ENCODE data around the gene CLEC12A.
"Not testable (repeated sequence)": the region's sequence is repeated elsewhere in the genome, so short reads cannot be mapped to it uniquely, and the experiment has no call there.

Gene CLEC12A

GRCh38 chr12:9944391-9944790 is 26.8 kb upstream of the CLEC12A start:
- CTCF ChIA-PET, result no interaction called here
- no peak for DNase-seq (ENCODE audit: extremely low spot score)
- TF ChIP-seq FOXK2 (IDR thresholded peaks at IDR 0.05) (no peak), ZNF384 (IDR thresholded peaks at IDR 0.05) (no peak), FOXM1 (IDR thresholded peaks at IDR 0.05; ENCODE audit: borderline replicate concordance) (no peak), TARDBP (IDR thresholded peaks at IDR 0.05) (no peak), L3MBTL2 (conservative IDR thresholded peaks at IDR 0.05) (no peak), ARNT (IDR thresholded peaks at IDR 0.05) (no peak), LEF1 (IDR thresholded peaks at IDR 0.05; ENCODE audit: borderline replicate concordance) (no peak), PKNOX1 (IDR thresholded peaks at IDR 0.05) (no peak), SUZ12 (IDR thresholded peaks at IDR 0.05) (no peak), HDGF (IDR thresholded peaks at IDR 0.05; ENCODE audit: borderline replicate concordance) (no peak), NFRKB (IDR thresholded peaks at IDR 0.05) (no peak), BHLHE40 (IDR thresholded peaks at IDR 0.05; ENCODE audit: borderline replicate concordance) (no peak), ELF4 (IDR thresholded peaks at IDR 0.05) (no peak), SP1 (IDR thresholded peaks at IDR 0.05) (no peak), CTBP1 (IDR thresholded peaks at IDR 0.05; ENCODE audit: borderline replicate concordance) (no peak), FOXA1 (IDR thresholded peaks at IDR 0.05) (no peak)
- POLR2A ChIA-PET, result no interaction called here

GRCh38 chr12:9947674-9948073 is 23.5 kb upstream of the CLEC12A start:
- CTCF ChIA-PET, result no interaction called here
- TF ChIP-seq LEF1 (IDR thresholded peaks at IDR 0.05; ENCODE audit: borderline replicate concordance) (no peak), L3MBTL2 (conservative IDR thresholded peaks at IDR 0.05) (no peak), SP1 (IDR thresholded peaks at IDR 0.05) (no peak), SUZ12 (IDR thresholded peaks at IDR 0.05) (no peak), ARNT (IDR thresholded peaks at IDR 0.05) (no peak), FOXA1 (IDR thresholded peaks at IDR 0.05) (no peak), ZNF384 (IDR thresholded peaks at IDR 0.05) (no peak), FOXM1 (IDR thresholded peaks at IDR 0.05; ENCODE audit: borderline replicate concordance) (no peak), NFRKB (IDR thresholded peaks at IDR 0.05) (no peak), FOXK2 (IDR thresholded peaks at IDR 0.05) (no peak), CTBP1 (IDR thresholded peaks at IDR 0.05; ENCODE audit: borderline replicate concordance) (no peak), HDGF (IDR thresholded peaks at IDR 0.05; ENCODE audit: borderline replicate concordance) (no peak)
- POLR2A ChIA-PET, result no interaction called here
- no peak for DNase-seq (ENCODE audit: extremely low spot score)

- ChIA-PET CTCF (no interaction called here), POLR2A (no interaction called here)
- DNase-seq (ENCODE audit: extremely low spot score), result no peak
- TF ChIP-seq HDGF (IDR thresholded peaks at IDR 0.05; ENCODE audit: borderline replicate concordance) (no peak), NFRKB (IDR thresholded peaks at IDR 0.05) (no peak), ELF4 (IDR thresholded peaks at IDR 0.05) (no peak), FOXM1 (IDR thresholded peaks at IDR 0.05; ENCODE audit: borderline replicate concordance) (no peak), ARNT (IDR thresholded peaks at IDR 0.05) (no peak), BHLHE40 (IDR thresholded peaks at IDR 0.05; ENCODE audit: borderline replicate concordance) (no peak), TARDBP (IDR thresholded peaks at IDR 0.05) (no peak), FOXA1 (IDR thresholded peaks at IDR 0.05) (no peak), PKNOX1 (IDR thresholded peaks at IDR 0.05) (no peak), FOXK2 (IDR thresholded peaks at IDR 0.05) (no peak), LEF1 (IDR thresholded peaks at IDR 0.05; ENCODE audit: borderline replicate concordance) (no peak)
Observed at GRCh38 chr12:9948606-9949296, 22.5 kb upstream of the CLEC12A start.

GRCh38 chr12:9951026-9951675 is 20.1 kb upstream of the CLEC12A start:
- ChIA-PET CTCF (no interaction called here), POLR2A (no interaction called here)
- DNase-seq (ENCODE audit: extremely low spot score), result no peak
- TF ChIP-seq NFRKB (IDR thresholded peaks at IDR 0.05) (no peak), LEF1 (IDR thresholded peaks at IDR 0.05; ENCODE audit: borderline replicate concordance) (no peak), FOXK2 (IDR thresholded peaks at IDR 0.05) (no peak), FOXA1 (IDR thresholded peaks at IDR 0.05) (no peak), FOXM1 (IDR thresholded peaks at IDR 0.05; ENCODE audit: borderline replicate concordance) (no peak), SP1 (IDR thresholded peaks at IDR 0.05) (no peak), BHLHE40 (IDR thresholded peaks at IDR 0.05; ENCODE audit: borderline replicate concordance) (no peak), HDGF (IDR thresholded peaks at IDR 0.05; ENCODE audit: borderline replicate concordance) (no peak), L3MBTL2 (conservative IDR thresholded peaks at IDR 0.05) (no peak), PKNOX1 (IDR thresholded peaks at IDR 0.05) (no peak), ARNT (IDR thresholded peaks at IDR 0.05) (no peak), ZNF384 (IDR thresholded peaks at IDR 0.05) (no peak), TARDBP (IDR thresholded peaks at IDR 0.05) (no peak)

- DNase-seq (ENCODE audit: extremely low spot score); POLR2A ChIA-PET; CTCF ChIA-PET: not testable (repeated sequence)
Observed at GRCh38 chr12:9952954-9953729, 18.1 kb upstream of the CLEC12A start.

- CTCF ChIA-PET, result no interaction called here
Observed at GRCh38 chr12:9957834-9958233, 13.4 kb upstream of the CLEC12A start.

More at GRCh38 chr12:9957834-9958233, 13.4 kb upstream of the CLEC12A start:
- no peak for DNase-seq (ENCODE audit: extremely low spot score)
- POLR2A ChIA-PET, result no interaction called here
- TF ChIP-seq SUZ12 (IDR thresholded peaks at IDR 0.05), result no peak
- TF ChIP-seq ARNT (IDR thresholded peaks at IDR 0.05), result no peak
- TF ChIP-seq LEF1 (IDR thresholded peaks at IDR 0.05; ENCODE audit: borderline replicate concordance), result no peak
- TF ChIP-seq HDGF (IDR thresholded peaks at IDR 0.05; ENCODE audit: borderline replicate concordance), result no peak
- no peak for TF ChIP-seq PKNOX1 (IDR thresholded peaks at IDR 0.05)
- TF ChIP-seq FOXA1 (IDR thresholded peaks at IDR 0.05), result no peak
- TF ChIP-seq CTBP1 (IDR thresholded peaks at IDR 0.05; ENCODE audit: borderline replicate concordance), result no peak

All from HEK293T (cell line).